ENCODE data around the gene FGF18.
"Not testable (repeated sequence)": the region's sequence is repeated elsewhere in the genome, so short reads cannot be mapped to it uniquely, and the experiment has no call there.

Gene FGF18

DNA sequence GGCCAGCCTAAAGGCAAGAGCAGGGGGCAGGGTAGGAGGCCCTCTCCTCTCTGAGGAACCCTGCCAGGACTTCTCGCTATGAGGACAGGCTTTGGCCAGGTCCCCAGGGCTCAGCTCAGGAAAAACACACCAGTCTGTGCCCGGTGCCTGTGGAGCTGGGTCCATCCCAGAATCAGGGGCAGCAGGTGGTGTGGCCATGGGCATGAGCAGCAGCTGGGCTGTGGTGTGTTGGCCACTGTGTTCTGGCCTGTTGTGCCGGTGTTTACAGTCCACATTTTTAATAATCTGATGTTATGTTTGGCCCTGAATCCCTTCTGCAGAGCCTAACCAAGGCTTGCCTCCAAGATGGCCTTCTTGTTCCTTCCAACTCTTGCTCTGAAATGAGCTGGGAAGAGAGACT lies 77.0 kb downstream of the FGF18 start:
- no peak overlapping the region for H3K27ac ChIP-seq (ENCODE audit: insufficient read depth, low read depth, low read length, poor library complexity, severe bottlenecking)
- H3K9me3 ChIP-seq (ENCODE audit: control insufficient read depth, low read length): no peaks in the 10 kb centered on the region
- 94 to 97% methylated on average over 3 of the region's 3 CpGs for WGBS, 2 experiments
- no peaks in the 10 kb centered on the region for H3K36me3 ChIP-seq (ENCODE audit: control insufficient read depth, insufficient read depth, low read length)
- H3K4me3 ChIP-seq (ENCODE audit: insufficient read depth, low read depth, low read length): no peak overlapping the region
- peaks cover 15% of the 10 kb centered on the region for H3K4me1 ChIP-seq (ENCODE audit: control insufficient read depth, insufficient read depth, low read length)
- no peaks in the 10 kb centered on the region for H3K27me3 ChIP-seq (ENCODE audit: control insufficient read depth, insufficient read depth, low read length, poor library complexity, severe bottlenecking)

DNA sequence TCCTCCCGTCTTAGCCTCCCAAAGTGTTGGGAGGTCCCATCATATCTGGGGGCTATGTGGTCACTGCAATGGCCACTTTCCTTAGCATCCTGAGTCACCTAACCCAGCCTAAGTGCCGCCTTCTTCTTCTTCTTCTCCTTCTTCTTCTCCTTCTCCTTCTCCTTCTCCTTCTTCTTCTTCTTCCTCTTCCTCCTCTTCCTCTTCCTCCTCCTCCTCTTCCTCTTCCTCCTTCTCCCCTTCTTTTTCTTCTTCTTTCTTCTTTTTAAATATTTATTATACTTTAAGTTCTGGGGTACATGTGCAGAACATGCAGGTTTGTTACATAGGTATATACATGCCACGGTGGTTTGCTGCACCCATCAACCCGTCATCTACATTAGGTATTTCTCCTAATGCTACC lies 78.0 kb downstream of the FGF18 start:
- not testable (repeated sequence) for H3K4me3 ChIP-seq (ENCODE audit: insufficient read depth, low read depth, low read length)

DNA sequence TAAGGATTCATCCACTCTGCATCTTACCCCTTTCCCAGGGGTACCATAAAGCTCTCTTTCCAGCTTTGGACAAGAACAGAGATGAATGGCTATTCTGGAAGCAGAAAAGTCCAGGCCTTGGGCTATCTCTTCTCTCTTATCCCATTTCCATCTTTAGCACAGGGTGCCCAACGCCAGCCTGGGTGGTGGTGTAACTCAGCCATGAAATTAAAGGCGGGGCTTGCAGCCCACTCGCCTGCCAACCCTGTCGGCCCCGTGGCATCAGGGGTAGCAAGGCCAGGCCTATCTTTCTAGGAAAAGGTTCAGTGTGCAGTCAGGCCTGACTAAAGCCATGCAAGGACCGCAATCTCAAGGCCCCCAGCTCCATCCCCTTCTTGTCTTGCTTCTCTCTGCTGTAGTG lies 78.7 kb downstream of the FGF18 start:
- Histone ChIP-seq H3K9me3 (ENCODE audit: control insufficient read depth, low read length) (no peaks in the 10 kb centered on the region), H3K27ac (ENCODE audit: insufficient read depth, low read depth, low read length, poor library complexity, severe bottlenecking) (no peak overlapping the region), H3K4me3 (ENCODE audit: insufficient read depth, low read depth, low read length) (no peak overlapping the region), H3K4me1 (ENCODE audit: control insufficient read depth, insufficient read depth, low read length) (peaks cover 15% of the 10 kb centered on the region), H3K36me3 (ENCODE audit: control insufficient read depth, insufficient read depth, low read length) (no peaks in the 10 kb centered on the region), H3K27me3 (ENCODE audit: control insufficient read depth, insufficient read depth, low read length, poor library complexity, severe bottlenecking) (no peaks in the 10 kb centered on the region)
- WGBS, 2 experiments: 90 to 94% methylated on average over 6 of the region's 6 CpGs

More for the DNA sequence above, 78.0 kb downstream of the FGF18 start:
- H3K9me3 ChIP-seq (ENCODE audit: control insufficient read depth, low read length); H3K27me3 ChIP-seq (ENCODE audit: control insufficient read depth, insufficient read depth, low read length, poor library complexity, severe bottlenecking); H3K27ac ChIP-seq (ENCODE audit: insufficient read depth, low read depth, low read length, poor library complexity, severe bottlenecking); H3K36me3 ChIP-seq (ENCODE audit: control insufficient read depth, insufficient read depth, low read length): not testable (repeated sequence)
- WGBS, 2 experiments: 89 to 91% methylated on average over 4 of the region's 4 CpGs
- H3K4me1 ChIP-seq (ENCODE audit: control insufficient read depth, insufficient read depth, low read length): peaks cover 15% of the 10 kb centered on the region

DNA sequence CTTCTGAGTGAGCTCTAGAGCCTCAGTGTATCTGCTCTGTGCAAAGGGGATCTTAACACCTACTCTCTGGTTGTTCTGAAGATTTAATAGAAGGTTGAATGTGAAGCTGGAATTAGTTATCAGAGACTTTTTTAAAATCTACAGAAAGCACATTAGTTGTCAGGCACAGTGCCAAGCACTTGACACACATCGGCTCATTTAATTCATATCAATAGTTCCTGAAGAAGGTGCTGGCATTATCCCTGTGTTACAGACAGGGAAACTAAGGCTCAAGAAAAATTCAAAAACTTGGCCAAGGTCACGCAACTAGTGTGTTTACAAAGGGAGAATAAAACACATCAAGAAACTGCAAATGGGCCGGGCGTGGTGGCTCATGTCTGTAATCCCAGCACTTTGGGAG lies 80.2 kb downstream of the FGF18 start:
- Histone ChIP-seq H3K27ac (ENCODE audit: insufficient read depth, low read depth, low read length, poor library complexity, severe bottlenecking) (no peak overlapping the region), H3K4me1 (ENCODE audit: control insufficient read depth, insufficient read depth, low read length) (peaks cover 3% of the 10 kb centered on the region), H3K4me3 (ENCODE audit: insufficient read depth, low read depth, low read length) (no peak overlapping the region), H3K36me3 (ENCODE audit: control insufficient read depth, insufficient read depth, low read length) (no peaks in the 10 kb centered on the region), H3K9me3 (ENCODE audit: control insufficient read depth, low read length) (no peaks in the 10 kb centered on the region), H3K27me3 (ENCODE audit: control insufficient read depth, insufficient read depth, low read length, poor library complexity, severe bottlenecking) (no peaks in the 10 kb centered on the region)
- WGBS, 2 experiments: 93% methylated on average over 4 of the region's 4 CpGs

DNA sequence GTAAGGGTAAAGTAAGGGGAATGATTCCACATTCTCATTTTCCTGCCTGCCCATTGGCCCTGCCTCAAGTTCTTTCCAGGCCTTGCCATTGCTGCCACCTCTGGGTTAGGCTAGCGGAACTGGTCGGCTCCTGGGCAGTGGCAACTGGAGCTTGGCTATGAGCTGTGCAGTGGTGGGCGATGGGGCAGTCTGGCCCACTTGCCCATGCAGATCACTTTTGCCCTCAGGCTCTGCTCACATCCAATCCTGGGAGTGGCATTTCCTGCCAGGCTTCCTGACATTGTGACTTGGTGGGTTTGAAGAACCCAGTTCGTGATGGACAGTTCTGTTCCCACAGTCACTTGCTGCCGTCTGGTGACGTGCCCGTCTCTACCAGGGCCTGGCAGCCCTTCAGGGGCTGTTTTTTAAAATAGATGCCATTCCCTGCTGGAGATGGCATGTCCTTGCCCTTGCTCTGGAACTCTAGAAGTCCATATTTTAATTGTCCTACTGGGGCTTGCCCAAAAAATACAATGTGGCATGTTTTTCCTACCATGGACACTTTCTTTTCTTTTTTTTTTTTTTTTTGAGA lies 86.1 kb downstream of the FGF18 start:
- no peak overlapping the region for H3K4me3 ChIP-seq (ENCODE audit: insufficient read depth, low read depth, low read length)
- H3K9me3 ChIP-seq (ENCODE audit: control insufficient read depth, low read length): no peaks in the 10 kb centered on the region
- H3K27me3 ChIP-seq (ENCODE audit: control insufficient read depth, insufficient read depth, low read length, poor library complexity, severe bottlenecking): no peaks in the 10 kb centered on the region
- WGBS, 2 experiments: 93 to 96% methylated on average over 7 of the region's 7 CpGs
- no peaks in the 10 kb centered on the region for H3K36me3 ChIP-seq (ENCODE audit: control insufficient read depth, insufficient read depth, low read length)
- H3K4me1 ChIP-seq (ENCODE audit: control insufficient read depth, insufficient read depth, low read length): peaks cover 6% of the 10 kb centered on the region
- H3K27ac ChIP-seq (ENCODE audit: insufficient read depth, low read depth, low read length, poor library complexity, severe bottlenecking): no peak overlapping the region

DNA sequence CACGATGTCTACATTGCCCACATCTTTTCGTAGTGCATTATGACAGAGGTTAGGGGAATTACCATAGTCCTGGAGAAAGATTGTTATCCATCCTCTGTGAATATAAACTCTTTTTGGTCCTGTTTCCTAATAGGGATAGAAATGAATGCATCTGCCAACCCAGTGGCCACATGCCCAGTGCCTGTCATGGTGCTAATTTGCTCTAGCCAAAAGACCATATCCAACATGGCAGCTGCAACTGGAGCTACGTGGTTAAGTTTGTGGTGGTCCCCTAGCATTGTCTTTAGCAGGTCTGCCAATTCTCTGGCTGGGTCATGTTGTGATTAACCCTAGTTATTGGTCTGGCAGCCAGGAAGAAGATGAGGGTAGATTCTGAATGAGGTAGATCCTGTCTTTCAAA lies 87.5 kb downstream of the FGF18 start:
- Histone ChIP-seq H3K27ac (ENCODE audit: insufficient read depth, low read depth, low read length, poor library complexity, severe bottlenecking) (no peak overlapping the region), H3K9me3 (ENCODE audit: control insufficient read depth, low read length) (no peaks in the 10 kb centered on the region), H3K4me3 (ENCODE audit: insufficient read depth, low read depth, low read length) (no peak overlapping the region), H3K36me3 (ENCODE audit: control insufficient read depth, insufficient read depth, low read length) (no peaks in the 10 kb centered on the region), H3K4me1 (ENCODE audit: control insufficient read depth, insufficient read depth, low read length) (peaks cover 6% of the 10 kb centered on the region), H3K27me3 (ENCODE audit: control insufficient read depth, insufficient read depth, low read length, poor library complexity, severe bottlenecking) (no peaks in the 10 kb centered on the region)
- WGBS, 2 experiments: 95 to 97% methylated on average over 3 of the region's 3 CpGs

Measured in ectodermal cell (in vitro differentiated cells).